Activated B cell treated with CpG ODN at 0.5 μM for 24 hours (primary cell): ENCODE results near the gene DZIP3. TPM values are rescaled to one million over a fixed set of nuclear protein-coding genes. Genes with fewer than 3 reads are reported as not detected.

ENCODE experiments used
- ATAC-seq: fragments of 200-7000 bp; cut with Tn5 transposase; one replicate; pipeline ENCODE4 v1.10.0; 2021; ENCODE audit warnings: low read depth, mild to moderate bottlenecking, moderate library complexity
- CTCF ChIA-PET: fragments of 350-600 bp; sonication (Branson Sonifier 250); formaldehyde crosslinking; loops from one replicate; lab custom pipeline; 2021; ENCODE audit warnings: antibody characterized with exemption; lab: Charles Lee
- POLR2A ChIA-PET: fragments of 350-600 bp; sonication (Branson Sonifier 250); formaldehyde crosslinking; loops from one replicate; lab custom pipeline; 2021; ENCODE audit warnings: antibody characterized with exemption; lab: Charles Lee
- DNase-seq: peaks from one replicate; pipeline ENCODE4 v3.0.0; 2022
- H3K27ac Mint-ChIP-seq: one replicate; pipeline ENCODE4 v1.8.0; 2020; ENCODE audit warnings: mixed read lengths
- H3K27me3 Mint-ChIP-seq: one replicate; pipeline ENCODE4 v1.8.0; 2021; ENCODE audit warnings: mixed read lengths
- H3K36me3 Mint-ChIP-seq: one replicate; pipeline ENCODE4 v1.8.0; 2021; ENCODE audit warnings: low read depth, mixed read lengths
- H3K4me1 Mint-ChIP-seq: one replicate; pipeline ENCODE4 v1.8.0; 2021; ENCODE audit warnings: mixed read lengths
- H3K4me3 Mint-ChIP-seq: one replicate; pipeline ENCODE4 v1.8.0; 2020; ENCODE audit warnings: mild to moderate bottlenecking, mixed read lengths
- H3K9me3 Mint-ChIP-seq: one replicate; pipeline ENCODE4 v1.8.0; 2020; ENCODE audit warnings: mixed read lengths
- intact Hi-C: fragments of 100-400 bp; cut with micrococcal nuclease; formaldehyde crosslinking; loops from one replicate; pipeline ENCODE4 v1.15.1; 2024
- total RNA-seq: library from RNA; stranded (reverse); gene quantifications from 2 replicates; pipeline ENCODE4 v1.2.3, GENCODE V29; 2022
- TF ChIP-seq, protein P1 (sequence below): fragments of 200-600 bp; IDR thresholded peaks from one replicate; pipeline ENCODE4 v1.8.0; 2022; ENCODE audit warnings: antibody characterized with exemption, mild to moderate bottlenecking

The DZIP3 gene
- total RNA-seq, 1 donor from 2014 or later: 15.5 TPM

DNA sequence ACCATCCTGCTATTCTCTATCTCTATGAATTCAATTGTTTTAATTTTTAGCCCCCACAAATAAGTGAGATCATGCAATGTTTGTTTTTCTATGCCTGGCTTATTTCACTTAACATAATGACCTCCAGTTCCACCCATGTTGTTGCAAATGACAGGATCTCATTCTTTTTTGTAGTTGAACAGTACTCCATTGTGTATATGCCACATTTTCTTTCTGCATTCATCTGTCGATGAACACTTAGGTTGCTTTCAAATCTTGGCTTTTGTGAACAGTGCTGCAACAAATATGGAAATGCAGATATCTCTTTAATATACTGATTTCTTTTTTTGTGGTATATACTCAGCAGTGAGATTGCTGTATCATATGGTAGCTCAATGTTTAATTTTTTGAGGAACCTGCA, 108.9 kb downstream of the DZIP3 start:
- Mint-ChIP-seq H3K36me3 (peaks cover 18% of the 10 kb centered on the region), H3K27ac (no peak overlapping the region), H3K27me3 (no peaks in the 10 kb centered on the region), H3K9me3 (peaks cover 9% of the 10 kb centered on the region), H3K4me3 (no peak overlapping the region), H3K4me1 (no peaks in the 10 kb centered on the region)
- DNase-seq: no peak
- TF ChIP-seq, protein P1, sequence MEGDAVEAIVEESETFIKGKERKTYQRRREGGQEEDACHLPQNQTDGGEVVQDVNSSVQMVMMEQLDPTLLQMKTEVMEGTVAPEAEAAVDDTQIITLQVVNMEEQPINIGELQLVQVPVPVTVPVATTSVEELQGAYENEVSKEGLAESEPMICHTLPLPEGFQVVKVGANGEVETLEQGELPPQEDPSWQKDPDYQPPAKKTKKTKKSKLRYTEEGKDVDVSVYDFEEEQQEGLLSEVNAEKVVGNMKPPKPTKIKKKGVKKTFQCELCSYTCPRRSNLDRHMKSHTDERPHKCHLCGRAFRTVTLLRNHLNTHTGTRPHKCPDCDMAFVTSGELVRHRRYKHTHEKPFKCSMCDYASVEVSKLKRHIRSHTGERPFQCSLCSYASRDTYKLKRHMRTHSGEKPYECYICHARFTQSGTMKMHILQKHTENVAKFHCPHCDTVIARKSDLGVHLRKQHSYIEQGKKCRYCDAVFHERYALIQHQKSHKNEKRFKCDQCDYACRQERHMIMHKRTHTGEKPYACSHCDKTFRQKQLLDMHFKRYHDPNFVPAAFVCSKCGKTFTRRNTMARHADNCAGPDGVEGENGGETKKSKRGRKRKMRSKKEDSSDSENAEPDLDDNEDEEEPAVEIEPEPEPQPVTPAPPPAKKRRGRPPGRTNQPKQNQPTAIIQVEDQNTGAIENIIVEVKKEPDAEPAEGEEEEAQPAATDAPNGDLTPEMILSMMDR: no peak
- no peak for ATAC-seq
- ChIA-PET CTCF (no interaction called here), POLR2A (no interaction called here)
- intact Hi-C loops: no loop called here

DNA sequence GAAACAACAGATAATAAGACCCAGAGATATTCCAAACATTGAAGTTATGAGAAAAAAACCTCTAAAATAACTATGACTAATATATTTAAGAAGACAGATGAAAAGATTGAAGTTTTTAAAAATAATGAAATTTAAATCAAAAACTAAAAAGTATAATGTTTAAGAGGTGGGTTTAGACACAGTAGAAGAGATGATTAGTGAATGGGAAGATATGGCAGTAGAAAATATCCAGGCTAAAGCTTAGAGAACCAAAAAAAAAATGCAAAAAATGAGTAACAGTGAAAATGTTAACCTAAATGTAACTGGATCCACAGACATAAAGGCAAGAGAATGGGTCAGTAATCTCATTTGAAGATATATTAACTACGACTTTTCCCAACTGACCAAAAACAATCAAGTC, 115.5 kb downstream of the DZIP3 start:
- H3K36me3 Mint-ChIP-seq: no peaks in the 10 kb centered on the region
- DNase-seq (no peak), ATAC-seq (no peak)
- H3K9me3 Mint-ChIP-seq: peaks cover 9% of the 10 kb centered on the region
- H3K4me1 Mint-ChIP-seq: no peaks in the 10 kb centered on the region
- H3K27ac Mint-ChIP-seq: no peak overlapping the region
- TF ChIP-seq, protein P1: no peak
- intact Hi-C loops: no loop called here
- POLR2A ChIA-PET: no interaction called here
- CTCF ChIA-PET: no interaction called here
- no peak overlapping the region for H3K4me3 Mint-ChIP-seq
- no peaks in the 10 kb centered on the region for H3K27me3 Mint-ChIP-seq

DNA sequence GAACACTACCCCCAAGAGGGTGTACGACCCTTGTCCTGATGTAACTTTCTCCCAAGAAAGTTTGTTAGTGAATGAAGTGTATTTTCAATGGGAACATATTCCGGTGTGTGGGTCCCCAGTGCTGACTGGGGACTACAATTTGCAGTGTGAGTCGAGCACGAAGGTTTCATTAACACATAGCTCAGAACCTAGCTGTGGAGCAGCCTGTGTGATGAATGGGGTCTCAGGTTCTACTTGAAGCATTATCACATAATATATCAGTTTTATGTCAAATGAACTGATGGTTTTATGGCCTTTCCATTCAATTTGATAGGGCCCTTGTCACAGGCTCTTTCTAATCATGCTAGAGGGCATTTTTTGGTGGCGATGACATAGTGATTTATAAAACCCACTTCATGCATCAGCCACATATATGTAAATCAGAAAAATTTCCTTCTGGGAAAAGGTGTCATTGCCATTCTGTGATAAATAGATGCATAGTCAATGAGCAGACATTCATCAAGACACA, 123.5 kb downstream of the DZIP3 start:
- TF ChIP-seq, protein P1: no peak
- no peak overlapping the region for H3K4me3 Mint-ChIP-seq
- intact Hi-C loops: no loop called here
- no peak for ATAC-seq
- ChIA-PET CTCF (no interaction called here), POLR2A (no interaction called here)
- no peaks in the 10 kb centered on the region for H3K9me3 Mint-ChIP-seq
- H3K27ac Mint-ChIP-seq: no peak overlapping the region
- peaks cover 12% of the 10 kb centered on the region for H3K27me3 Mint-ChIP-seq
- DNase-seq: no peak
- no peaks in the 10 kb centered on the region for H3K4me1 Mint-ChIP-seq
- H3K36me3 Mint-ChIP-seq: no peaks in the 10 kb centered on the region

DNA sequence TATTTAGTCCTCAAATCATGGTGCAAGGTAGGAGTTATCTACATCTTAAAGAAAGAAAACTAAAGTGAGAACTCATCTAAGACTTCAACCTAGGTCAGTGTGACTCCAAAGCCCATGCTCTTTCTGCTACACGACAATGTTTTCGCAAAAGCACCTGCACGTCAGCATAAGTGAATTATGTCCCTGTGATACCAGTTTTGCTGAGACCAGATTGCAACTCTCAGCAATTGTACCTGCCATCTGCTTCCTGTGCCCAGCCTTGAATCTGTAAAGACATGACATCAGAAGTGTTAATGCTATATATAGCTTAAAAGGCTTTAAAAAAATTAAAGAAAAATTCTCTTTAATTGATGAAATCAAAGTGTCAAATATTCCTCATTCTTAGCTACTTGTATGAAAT, 124.3 kb downstream of the DZIP3 start:
- DNase-seq: no peak
- H3K36me3 Mint-ChIP-seq: no peaks in the 10 kb centered on the region
- intact Hi-C loops: no loop called here
- no peaks in the 10 kb centered on the region for H3K9me3 Mint-ChIP-seq
- ChIA-PET POLR2A (no interaction called here), CTCF (no interaction called here)
- H3K4me1 Mint-ChIP-seq: no peaks in the 10 kb centered on the region
- TF ChIP-seq, protein P1: no peak
- H3K4me3 Mint-ChIP-seq: no peak overlapping the region
- no peak overlapping the region for H3K27ac Mint-ChIP-seq
- H3K27me3 Mint-ChIP-seq: peaks cover 12% of the 10 kb centered on the region
- no peak for ATAC-seq

DNA sequence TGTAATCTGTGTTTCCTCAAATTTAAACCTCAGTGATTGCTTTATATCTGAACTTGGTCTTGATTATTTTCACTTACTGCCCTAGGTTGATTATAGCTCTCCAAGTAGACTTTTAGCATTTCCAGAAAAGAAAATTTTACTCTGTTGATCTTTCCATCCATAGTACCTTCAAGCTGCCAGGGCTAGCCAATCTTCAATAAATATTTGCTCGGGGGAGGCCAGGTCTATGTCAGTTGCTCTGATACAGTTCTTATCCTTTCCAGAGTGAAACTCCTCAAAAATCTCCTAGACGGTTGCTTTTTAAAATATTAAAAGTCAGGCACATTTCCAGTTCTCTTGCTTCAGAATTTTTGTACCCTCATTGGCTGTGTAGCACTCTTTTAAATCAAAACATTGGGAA, 128.9 kb downstream of the DZIP3 start:
- Mint-ChIP-seq H3K4me1 (no peaks in the 10 kb centered on the region), H3K27ac (no peak overlapping the region), H3K27me3 (peaks cover 8% of the 10 kb centered on the region), H3K4me3 (no peak overlapping the region), H3K9me3 (no peaks in the 10 kb centered on the region), H3K36me3 (no peaks in the 10 kb centered on the region)
- ATAC-seq (no peak), DNase-seq (no peak)
- POLR2A ChIA-PET: no interaction called here
- CTCF ChIA-PET: no interaction called here
- intact Hi-C loops: no loop called here
- TF ChIP-seq, protein P1: no peak
